ENCODE results near the gene GZF1.

The GZF1 gene

DNA sequence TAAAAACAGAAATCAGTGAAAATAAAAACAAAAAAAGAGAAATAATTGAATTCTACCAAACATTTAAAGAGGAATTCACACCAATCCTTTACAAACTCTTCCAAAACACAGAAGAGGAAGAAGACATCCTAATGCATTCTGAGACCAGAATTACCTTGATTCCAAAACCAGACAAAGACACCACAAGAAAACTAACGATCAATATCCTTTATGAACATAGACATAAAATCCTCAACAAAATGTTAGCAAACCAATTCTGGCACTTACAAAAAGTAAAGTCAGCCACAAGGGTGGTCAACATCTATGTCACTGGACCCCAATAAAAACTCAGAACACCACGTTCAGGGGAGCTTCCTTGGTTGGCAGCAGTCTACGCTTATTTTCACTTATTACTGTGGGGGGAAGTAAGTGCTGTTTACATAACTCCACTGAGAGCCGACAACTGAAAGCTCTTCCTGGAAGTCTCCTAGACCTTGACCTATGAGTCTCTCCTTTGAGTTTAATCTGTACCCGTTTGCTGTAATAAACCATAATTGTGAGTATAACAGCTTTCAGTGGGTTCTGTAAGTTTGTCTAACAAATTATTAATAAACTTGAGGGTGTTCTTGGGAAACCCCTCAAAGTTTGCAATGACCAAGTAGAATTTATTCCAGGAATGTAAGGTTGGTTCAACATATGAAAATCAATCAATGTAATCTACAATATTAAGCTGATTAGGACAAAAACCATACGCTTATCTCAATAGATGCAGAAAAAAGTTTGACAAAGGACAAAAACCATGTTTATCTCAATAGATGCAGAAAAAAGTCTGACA lies 24.5 kb downstream of the GZF1 start:
- ChIA-PET POLR2A (ENCODE audit: low non-redundant PET) (no interaction called here), CTCF (no interaction called here)
- TF ChIP-seq, protein P1, sequence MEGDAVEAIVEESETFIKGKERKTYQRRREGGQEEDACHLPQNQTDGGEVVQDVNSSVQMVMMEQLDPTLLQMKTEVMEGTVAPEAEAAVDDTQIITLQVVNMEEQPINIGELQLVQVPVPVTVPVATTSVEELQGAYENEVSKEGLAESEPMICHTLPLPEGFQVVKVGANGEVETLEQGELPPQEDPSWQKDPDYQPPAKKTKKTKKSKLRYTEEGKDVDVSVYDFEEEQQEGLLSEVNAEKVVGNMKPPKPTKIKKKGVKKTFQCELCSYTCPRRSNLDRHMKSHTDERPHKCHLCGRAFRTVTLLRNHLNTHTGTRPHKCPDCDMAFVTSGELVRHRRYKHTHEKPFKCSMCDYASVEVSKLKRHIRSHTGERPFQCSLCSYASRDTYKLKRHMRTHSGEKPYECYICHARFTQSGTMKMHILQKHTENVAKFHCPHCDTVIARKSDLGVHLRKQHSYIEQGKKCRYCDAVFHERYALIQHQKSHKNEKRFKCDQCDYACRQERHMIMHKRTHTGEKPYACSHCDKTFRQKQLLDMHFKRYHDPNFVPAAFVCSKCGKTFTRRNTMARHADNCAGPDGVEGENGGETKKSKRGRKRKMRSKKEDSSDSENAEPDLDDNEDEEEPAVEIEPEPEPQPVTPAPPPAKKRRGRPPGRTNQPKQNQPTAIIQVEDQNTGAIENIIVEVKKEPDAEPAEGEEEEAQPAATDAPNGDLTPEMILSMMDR (conservative IDR thresholded peaks at IDR 0.05; ENCODE audit: low read depth) = no peak

DNA sequence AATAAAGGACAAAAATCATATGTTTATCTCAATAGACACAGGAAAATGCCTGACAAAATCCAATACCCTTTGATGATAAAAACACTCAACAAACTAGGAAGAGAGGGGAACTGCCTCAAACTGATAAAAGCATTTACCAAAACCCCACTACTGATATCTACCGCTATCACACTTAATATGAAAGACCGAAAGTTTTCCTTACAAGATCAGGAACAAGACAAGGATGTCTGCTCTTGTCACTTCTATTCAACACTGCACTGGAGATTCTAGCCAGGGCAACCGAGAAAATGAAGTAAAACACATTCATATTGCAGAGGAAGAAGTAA lies 25.1 kb downstream of the GZF1 start:
- TF ChIP-seq, protein P1 (conservative IDR thresholded peaks at IDR 0.05; ENCODE audit: low read depth) = no peak
- ChIA-PET CTCF (no interaction called here), POLR2A (ENCODE audit: low non-redundant PET) (no interaction called here)
- no peak for DNase-seq (ENCODE audit: low spot score)
- no peak overlapping the region for H3K27ac ChIP-seq

More for the DNA sequence above, 24.5 kb downstream of the GZF1 start:
- no peak overlapping the region for H3K27ac ChIP-seq
- no peak for DNase-seq (ENCODE audit: low spot score)

DNA sequence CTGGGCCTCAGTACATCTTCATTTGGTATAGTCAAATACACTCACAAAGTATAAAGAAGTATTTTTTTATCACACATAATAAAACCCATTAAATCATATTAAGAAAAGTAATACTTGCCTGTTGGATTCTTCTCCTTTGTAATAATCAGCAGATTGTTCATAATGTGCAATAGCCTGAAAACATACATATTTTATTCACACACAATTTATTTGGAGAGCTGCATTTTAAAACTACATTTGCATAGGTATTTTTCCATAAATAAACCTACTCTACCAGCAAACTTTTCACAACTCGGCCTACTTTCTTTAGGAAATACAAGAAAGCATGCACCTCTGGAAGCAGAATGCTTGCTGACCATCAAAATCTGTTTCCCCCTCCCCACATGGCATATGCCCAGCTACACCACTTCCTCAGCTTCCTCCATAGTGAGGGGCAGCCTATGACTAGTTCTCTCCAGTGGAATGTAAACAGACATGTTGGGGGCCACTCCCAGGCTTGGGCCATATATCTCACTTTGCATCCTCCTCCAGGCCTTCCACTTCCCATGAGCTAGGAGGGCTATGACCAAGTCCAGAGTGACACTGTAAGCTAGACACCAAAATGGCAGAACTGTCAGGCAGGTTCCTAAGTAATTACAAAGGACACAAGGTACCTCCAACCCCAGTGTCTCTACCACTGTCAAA lies 28.3 kb downstream of the GZF1 start:
- ChIA-PET POLR2A (ENCODE audit: low non-redundant PET) (no interaction called here), CTCF (interaction anchor here (1.1 kb wide), 1 partner anchor 14 kb away, joined by 3 read pairs; no protein-coding TSS in a partner anchor)
- DNase-seq (ENCODE audit: low spot score) = no peak
- no peak overlapping the region for H3K27ac ChIP-seq
- TF ChIP-seq, protein P1 (conservative IDR thresholded peaks at IDR 0.05; ENCODE audit: low read depth) = no peak

DNA sequence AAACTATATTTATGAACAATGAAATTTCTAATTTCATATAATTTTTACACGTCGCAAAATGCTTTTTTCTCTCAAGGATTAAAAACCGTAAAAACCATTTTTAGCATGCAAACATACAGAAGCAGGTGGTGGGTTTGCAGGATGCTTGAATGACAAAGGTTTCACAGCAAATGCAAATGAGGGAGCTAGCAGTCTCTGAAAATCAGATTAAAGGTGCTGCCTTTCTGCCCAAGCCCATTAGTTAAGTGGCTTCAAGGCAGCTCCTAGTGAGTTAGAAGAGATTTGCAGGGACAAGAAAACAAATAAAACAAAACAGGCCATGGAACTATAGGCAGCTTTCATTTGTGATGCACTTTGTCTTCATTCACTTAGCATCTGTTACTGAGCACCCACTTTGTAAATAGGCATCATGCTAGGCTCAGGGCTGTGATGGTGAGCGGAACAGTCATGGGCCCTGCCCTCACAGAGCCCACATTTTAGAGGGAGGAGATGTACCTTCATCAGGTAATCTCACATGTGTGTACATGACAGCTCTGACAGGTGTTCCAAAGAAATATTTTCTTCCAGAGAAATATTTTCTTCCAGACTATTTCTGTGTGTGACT lies 29.8 kb downstream of the GZF1 start:
- H3K27ac ChIP-seq = no peak overlapping the region
- no peak for DNase-seq (ENCODE audit: low spot score)
- CTCF ChIA-PET = interaction anchor here (0.6 kb wide), 1 partner anchor 1002 kb away, joined by 3 read pairs; no protein-coding TSS in a partner anchor
- POLR2A ChIA-PET (ENCODE audit: low non-redundant PET) = no interaction called here
- TF ChIP-seq, protein P1 (conservative IDR thresholded peaks at IDR 0.05; ENCODE audit: low read depth) = no peak

DNA sequence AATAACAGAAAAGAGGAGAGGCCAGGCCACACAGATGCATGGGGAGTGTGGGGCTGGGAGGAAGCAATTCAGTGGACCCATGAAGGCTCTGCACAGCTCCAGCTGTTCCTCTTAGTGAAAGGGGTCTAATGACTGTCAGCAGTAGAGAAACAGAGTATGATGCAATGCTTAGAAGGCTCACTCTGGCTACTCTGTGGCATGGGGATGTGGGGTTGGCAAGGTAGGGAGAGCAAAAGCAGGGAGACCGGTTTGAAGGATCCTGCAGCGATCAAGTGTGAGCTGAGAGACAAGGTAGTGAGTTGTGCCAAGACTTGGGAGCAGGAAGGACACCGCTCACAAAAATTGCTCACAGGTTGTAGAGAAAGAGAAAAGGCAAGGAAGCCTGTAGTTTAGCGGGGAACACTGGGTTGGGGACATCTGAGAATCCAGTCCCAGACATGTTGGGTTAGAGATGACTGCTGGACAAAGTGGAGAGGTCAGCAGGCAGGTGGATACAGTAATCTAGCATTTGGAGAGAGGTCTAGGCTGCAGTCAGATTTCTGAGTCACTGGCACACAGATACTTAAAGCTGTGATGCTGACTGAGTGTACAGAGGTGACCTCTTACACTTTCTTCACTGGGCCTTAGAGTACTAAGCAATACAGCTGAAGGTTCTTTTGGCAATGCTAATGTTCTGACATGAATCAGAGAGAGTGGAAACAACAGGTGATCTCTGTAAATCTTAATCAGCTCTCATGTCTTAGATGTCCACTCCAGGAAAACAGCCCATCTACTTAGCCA lies 32.2 kb downstream of the GZF1 start:
- no peak overlapping the region for H3K27ac ChIP-seq
- DNase-seq (ENCODE audit: low spot score) = no peak
- TF ChIP-seq, protein P1 (conservative IDR thresholded peaks at IDR 0.05; ENCODE audit: low read depth) = no peak
- ChIA-PET POLR2A (ENCODE audit: low non-redundant PET) (interaction anchor here (0.6 kb wide), 1 partner anchor 12 kb away, joined by 3 read pairs; no protein-coding TSS in a partner anchor), CTCF (no interaction called here)
